ENCODE measurements around the gene VPS13D. TPM values are rescaled to one million over a fixed set of nuclear protein-coding genes. Genes with fewer than 3 reads are reported as not detected.

Gene VPS13D
- total RNA-seq, 2 donors from 2014 or later, result 54.3 to 56.0 TPM

DNA sequence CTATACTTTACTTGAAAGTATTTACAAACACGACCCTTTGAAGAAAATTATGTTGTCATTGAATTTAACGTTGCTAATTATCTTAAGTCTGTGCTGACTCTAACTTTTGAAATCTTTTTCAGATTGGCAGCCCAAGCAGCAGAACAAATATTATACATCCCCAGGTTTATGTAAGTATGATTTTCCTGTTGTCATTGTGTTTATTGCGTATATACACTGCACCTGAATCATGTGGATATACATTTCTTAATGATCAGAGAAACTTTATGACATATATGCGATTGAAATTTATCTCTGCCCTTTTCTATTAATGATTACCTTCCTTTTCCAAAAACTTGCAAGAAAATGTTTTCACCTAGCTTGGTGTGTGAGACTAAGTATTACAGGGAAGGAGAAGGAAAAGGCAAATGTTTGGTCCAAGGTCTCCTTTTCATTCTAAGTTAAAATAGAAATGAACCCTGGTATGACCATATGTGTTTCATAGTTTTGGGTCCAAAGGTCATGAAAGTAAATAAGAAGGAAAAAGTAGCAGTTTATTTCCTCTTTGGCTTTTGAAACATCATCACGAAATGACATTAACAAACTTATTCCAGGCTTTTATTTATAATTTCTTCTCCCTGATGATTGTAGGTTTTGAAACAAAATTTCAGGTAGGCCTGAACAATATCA lies 116.8 kb downstream of the VPS13D start:
- H3K9me3 ChIP-seq, result no peaks in the 10 kb centered on the region
- H3K27me3 ChIP-seq, result no peaks in the 10 kb centered on the region
- no peak overlapping the region for H3K9ac ChIP-seq (ENCODE audit: low read depth in 2 of 2, low read length in 2 of 2)
- DNase-seq, result no peak
- intact Hi-C loops (cut with DNase I), result no loop called here
- TF ChIP-seq CTCF (IDR thresholded peaks at IDR 0.05), result no peak
- H3K4me3 ChIP-seq, result no peak overlapping the region
- H3K36me3 ChIP-seq, result peaks cover 6% of the 10 kb centered on the region
- peak overlapping the region; percentile 35 for H3K27ac ChIP-seq
- peaks cover 5% of the 10 kb centered on the region for H3K4me1 ChIP-seq

DNA sequence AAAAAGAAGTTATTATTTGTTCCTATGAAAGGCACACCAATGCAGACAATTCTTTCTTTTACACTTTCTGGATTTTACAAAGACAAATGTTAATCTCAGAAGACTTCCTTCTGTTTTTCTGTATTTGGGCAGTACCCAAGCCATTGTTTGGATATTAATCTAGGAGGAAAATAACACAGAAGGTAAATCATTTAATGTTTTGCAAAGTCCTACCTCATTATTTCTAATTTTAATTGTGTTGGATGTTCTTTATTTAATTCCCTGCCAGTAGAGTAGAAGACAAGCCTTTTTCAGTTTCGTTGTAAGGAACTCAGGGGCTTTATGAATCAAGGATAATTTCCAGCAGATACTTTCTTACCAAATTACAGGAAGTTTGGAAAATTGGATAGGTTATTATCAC lies 118.3 kb downstream of the VPS13D start:
- Histone ChIP-seq H3K27ac (no peak overlapping the region), H3K27me3 (no peaks in the 10 kb centered on the region), H3K4me3 (no peak overlapping the region), H3K36me3 (peaks cover 6% of the 10 kb centered on the region), H3K9me3 (no peaks in the 10 kb centered on the region), H3K4me1 (peaks cover 5% of the 10 kb centered on the region), H3K9ac (ENCODE audit: low read depth in 2 of 2, low read length in 2 of 2) (no peak overlapping the region)
- intact Hi-C loops (cut with DNase I), result no loop called here
- DNase-seq, result no peak
- no peak for TF ChIP-seq CTCF (IDR thresholded peaks at IDR 0.05)

- Histone ChIP-seq H3K9me3 (no peaks in the 10 kb centered on the region), H3K4me3 (no peak overlapping the region), H3K27ac (no peak overlapping the region), H3K27me3 (no peaks in the 10 kb centered on the region), H3K36me3 (peaks cover 13% of the 10 kb centered on the region), H3K4me1 (no peaks in the 10 kb centered on the region), H3K9ac (ENCODE audit: low read depth in 2 of 2, low read length in 2 of 2) (no peak overlapping the region)
- DNase-seq, result no peak
- TF ChIP-seq CTCF (IDR thresholded peaks at IDR 0.05), result no peak
- intact Hi-C loops (cut with DNase I), result no loop called here
These were observed 124.2 kb downstream of the VPS13D start for GRCh38 chr1:12353981-12354380.

DNA sequence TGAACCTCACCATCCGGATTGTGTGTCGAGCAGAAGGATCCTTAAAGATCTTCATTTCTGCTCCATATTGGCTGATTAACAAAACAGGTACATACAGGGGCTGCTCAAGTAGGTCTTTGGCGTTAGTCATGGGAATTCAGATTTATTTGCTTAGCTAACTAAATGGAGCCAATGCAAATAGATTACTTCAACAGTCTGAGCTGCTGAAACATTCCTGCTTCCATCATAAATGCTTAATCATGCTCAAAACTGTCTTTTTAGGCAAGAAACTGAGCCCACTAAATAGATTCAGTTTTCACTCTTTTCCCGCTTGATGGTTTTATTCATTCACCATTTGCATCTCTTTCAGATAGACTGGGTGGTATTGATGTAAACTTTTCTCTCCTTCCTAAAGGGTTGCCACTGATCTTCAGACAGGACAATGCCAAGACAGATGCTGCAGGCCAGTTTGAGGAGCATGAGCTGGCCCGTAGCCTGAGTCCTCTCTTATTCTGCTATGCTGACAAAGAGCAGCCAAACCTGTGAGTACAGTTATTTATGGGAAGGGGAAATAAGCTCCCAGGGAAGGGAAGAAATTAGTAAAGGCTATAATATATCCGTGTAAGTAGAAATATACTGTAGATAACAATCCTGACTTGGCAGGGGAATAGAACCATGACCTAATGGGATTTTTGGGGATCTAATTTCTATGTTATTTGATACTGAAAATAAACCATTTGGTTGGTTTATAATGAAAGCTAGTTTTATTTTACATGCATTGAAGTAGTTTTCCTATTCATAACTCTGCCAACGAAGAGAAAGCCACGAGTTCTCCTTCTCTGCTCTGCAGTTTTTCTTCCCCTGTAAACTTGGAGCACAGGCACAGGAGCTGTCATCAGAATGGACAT lies 126.4 kb downstream of the VPS13D start:
- intact Hi-C loops (cut with DNase I), result no loop called here
- no peak for TF ChIP-seq CTCF (IDR thresholded peaks at IDR 0.05)
- Histone ChIP-seq H3K36me3 (peaks cover 8% of the 10 kb centered on the region), H3K9ac (ENCODE audit: low read depth in 2 of 2, low read length in 2 of 2) (no peak overlapping the region), H3K4me3 (no peak overlapping the region), H3K9me3 (no peaks in the 10 kb centered on the region), H3K27ac (no peak overlapping the region), H3K4me1 (no peaks in the 10 kb centered on the region), H3K27me3 (no peaks in the 10 kb centered on the region)
- no peak for DNase-seq

DNA sequence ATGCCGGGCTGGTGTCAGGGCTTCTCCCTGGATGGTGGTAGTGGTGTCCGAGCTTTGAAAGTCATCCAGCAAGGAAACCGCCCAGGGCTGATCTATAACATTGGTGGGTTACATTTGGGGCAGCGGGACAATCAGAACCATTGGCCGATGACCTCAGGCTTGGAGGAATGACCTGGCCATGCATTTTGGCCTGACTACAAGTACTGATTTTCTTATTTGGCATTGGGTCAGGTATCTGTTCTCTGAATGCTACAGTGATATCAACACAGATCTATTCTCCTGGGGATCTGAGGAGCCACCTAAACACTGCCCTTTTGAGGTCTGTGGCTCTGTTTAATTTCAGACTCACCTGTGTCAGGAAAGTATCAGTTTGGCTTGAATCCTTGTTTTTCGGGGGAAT lies 128.7 kb downstream of the VPS13D start:
- no peak overlapping the region for H3K9ac ChIP-seq (ENCODE audit: low read depth in 2 of 2, low read length in 2 of 2)
- no peaks in the 10 kb centered on the region for H3K27me3 ChIP-seq
- no peak overlapping the region for H3K4me3 ChIP-seq
- no peaks in the 10 kb centered on the region for H3K9me3 ChIP-seq
- TF ChIP-seq CTCF (IDR thresholded peaks at IDR 0.05), result no peak
- H3K4me1 ChIP-seq, result no peaks in the 10 kb centered on the region
- no peak for DNase-seq
- H3K27ac ChIP-seq, result no peak overlapping the region
- intact Hi-C loops (cut with DNase I), result no loop called here
- H3K36me3 ChIP-seq, result peaks cover 8% of the 10 kb centered on the region

Data from colonic mucosa (tissue), 4 donors.